OCI-LY7 (cell line): ENCODE results near the gene WDR90. TPM values are rescaled to one million over a fixed set of nuclear protein-coding genes. Genes with fewer than 3 reads are reported as not detected.

Experiments
- BruUV-seq: library from RNA; stranded (reverse); fragments of 400-500 nt; replicated peaks from 2 replicates; lab custom pipeline; 2021; lab: Mats Ljungman, UMichigan
- CTCF ChIA-PET: fragments of 300-600 bp; sonication (Branson Sonifier 250); formaldehyde crosslinking; loops from one replicate; lab custom pipeline; 2022; ENCODE audit warnings: antibody characterized with exemption; ENCODE audit not compliant: unreplicated experiment; lab: Charles Lee
- POLR2A ChIA-PET: fragments of 300-600 bp; sonication (Branson Sonifier 250); formaldehyde crosslinking; loops from one replicate; lab custom pipeline; 2022; ENCODE audit warnings: antibody characterized with exemption; lab: Charles Lee
- DNase-seq: peaks from one replicate; pipeline ENCODE4 v3.0.0-alpha.2; 2015; ENCODE audit warnings: low spot score
- H2AFZ ChIP-seq: fragments of 200-600 bp; sonication (generic), shearing (Covaris generic); 2 replicates; pipeline ENCODE4 v1.6.1; 2014; ENCODE audit warnings: mild to moderate bottlenecking, antibody characterized with exemption, low read length, moderate library complexity
- H3K27ac ChIP-seq: fragments of 200-600 bp; sonication (generic); 2 replicates; pipeline ENCODE4 v1.5.1; 2014; ENCODE audit warnings: mixed run types, low read depth, mild to moderate bottlenecking, moderate library complexity, low read length, inconsistent platforms; ENCODE audit not compliant: poor library complexity, severe bottlenecking
- H3K36me3 ChIP-seq: fragments of 200-600 bp; sonication (generic); 2 replicates; pipeline ENCODE4 v1.6.1; 2014; ENCODE audit warnings: mild to moderate bottlenecking, antibody characterized with exemption, low read length, moderate library complexity, mixed read lengths; ENCODE audit not compliant: insufficient read depth
- H3K4me1 ChIP-seq: fragments of 200-600 bp; sonication (generic); 2 replicates; pipeline ENCODE4 v1.5.1; 2014; ENCODE audit warnings: mild to moderate bottlenecking, low read length; ENCODE audit not compliant: insufficient read depth, poor library complexity, severe bottlenecking
- H3K4me2 ChIP-seq: fragments of 200-600 bp; sonication (generic); 2 replicates; pipeline ENCODE4 v1.6.1; 2014; ENCODE audit warnings: mild to moderate bottlenecking, low read length
- H3K4me3 ChIP-seq: fragments of 200-600 bp; sonication (generic); 2 replicates; pipeline ENCODE4 v1.5.1; 2014; ENCODE audit warnings: mild to moderate bottlenecking, low read depth, low read length; ENCODE audit not compliant: poor library complexity, severe bottlenecking
- H3K79me2 ChIP-seq: fragments of 200-600 bp; sonication (generic); 2 replicates; pipeline ENCODE4 v1.6.1; 2016; ENCODE audit warnings: low read depth, mild to moderate bottlenecking, low read length, moderate library complexity, mixed read lengths; ENCODE audit not compliant: insufficient read depth
- H3K9me2 ChIP-seq: fragments of 200-600 bp; sonication (generic); 2 replicates; pipeline ENCODE4 v1.6.1; 2016; ENCODE audit warnings: mild to moderate bottlenecking, low read length, mixed read lengths; ENCODE audit not compliant: insufficient read depth
- H3K9me3 ChIP-seq: fragments of 200-600 bp; sonication (generic); 2 replicates; pipeline ENCODE4 v1.6.1; 2014; ENCODE audit warnings: mild to moderate bottlenecking, mixed run types, low read length, mixed read lengths
- H4K20me1 ChIP-seq: fragments of 200-600 bp; sonication (generic); 2 replicates; pipeline ENCODE4 v1.6.1; 2014; ENCODE audit warnings: mild to moderate bottlenecking, antibody characterized with exemption, low read length, moderate library complexity, mixed read lengths; ENCODE audit not compliant: insufficient read depth
- CTCF ChIP-seq: fragments of 200-600 bp; sonication (generic); conservative IDR thresholded peaks from 2 replicates; pipeline ENCODE4 v1.5.1; 2014; ENCODE audit warnings: mild to moderate bottlenecking, antibody characterized with exemption, low read length, moderate library complexity, mixed read lengths
- EZH2phosphoT487 ChIP-seq: fragments of 200-600 bp; sonication (generic); IDR thresholded peaks from 2 replicates; pipeline ENCODE4 v1.6.1; 2018; ENCODE audit warnings: low read depth, borderline replicate concordance, mild to moderate bottlenecking, mixed run types, antibody characterized with exemption, low read length, moderate library complexity, mixed read lengths
- intact Hi-C: fragments of 100-400 bp; cut with micrococcal nuclease; formaldehyde crosslinking; loops from one replicate; pipeline ENCODE4 v1.10.0; 2022; ENCODE audit not compliant: unreplicated experiment
- total RNA-seq, 2 experiments: library from RNA; depleted of rRNA in 1 of 2; stranded (reverse); fragments of >200 nt in 1 of 2; shearing (Covaris generic) in 1 of 2; gene quantifications; 2 replicates each; pipeline ENCODE4 v1.2.3, GENCODE V29; 2014 to 2022

WDR90 gene
- total RNA-seq, 2 experiments from 2014 or later = 110 to 153 TPM

- no peak for DNase-seq
- intact Hi-C loops = no loop called here
- Histone ChIP-seq H3K27ac (no peak overlapping the region), H3K9me2 (no peaks in the 10 kb centered on the region), H3K36me3 (peaks cover 31% of the 10 kb centered on the region), H3K4me3 (no peak overlapping the region), H4K20me1 (peaks cover 5% of the 10 kb centered on the region; the same call in 1 of the 2 replicates), H3K4me2 (no peak overlapping the region), H3K4me1 (peaks cover 19% of the 10 kb centered on the region), H3K79me2 (peaks cover 11% of the 10 kb centered on the region; the same call in 1 of the 2 replicates), H2AFZ (no peak overlapping the region), H3K9me3 (no peaks in the 10 kb centered on the region)
- POLR2A ChIA-PET = no interaction called here
- no TSS peak for BruUV-seq
- no peak for TF ChIP-seq EZH2phosphoT487
- no peak for TF ChIP-seq CTCF
- CTCF ChIA-PET = no interaction called here
Observed at GRCh38 chr16:676565-676902, 27.4 kb downstream of the WDR90 start.

GRCh38 chr16:676913-677312 lies 27.7 kb downstream of the WDR90 start:
- H3K4me3 ChIP-seq = no peak overlapping the region
- H3K79me2 ChIP-seq = peaks cover 14% of the 10 kb centered on the region; the same call in 1 of the 2 replicates
- POLR2A ChIA-PET = no interaction called here
- TF ChIP-seq EZH2phosphoT487 (no peak), CTCF (no peak)
- no peak overlapping the region for H3K4me2 ChIP-seq
- CTCF ChIA-PET = no interaction called here
- H2AFZ ChIP-seq = no peak overlapping the region
- BruUV-seq = no TSS peak
- no peak overlapping the region for H3K27ac ChIP-seq
- DNase-seq = no peak
- peaks cover 22% of the 10 kb centered on the region for H3K4me1 ChIP-seq
- H3K9me2 ChIP-seq = no peaks in the 10 kb centered on the region
- H3K9me3 ChIP-seq = no peaks in the 10 kb centered on the region
- peaks cover 32% of the 10 kb centered on the region for H3K36me3 ChIP-seq
- peaks cover 5% of the 10 kb centered on the region; the same call in 1 of the 2 replicates for H4K20me1 ChIP-seq
- intact Hi-C loops = no loop called here

DNA sequence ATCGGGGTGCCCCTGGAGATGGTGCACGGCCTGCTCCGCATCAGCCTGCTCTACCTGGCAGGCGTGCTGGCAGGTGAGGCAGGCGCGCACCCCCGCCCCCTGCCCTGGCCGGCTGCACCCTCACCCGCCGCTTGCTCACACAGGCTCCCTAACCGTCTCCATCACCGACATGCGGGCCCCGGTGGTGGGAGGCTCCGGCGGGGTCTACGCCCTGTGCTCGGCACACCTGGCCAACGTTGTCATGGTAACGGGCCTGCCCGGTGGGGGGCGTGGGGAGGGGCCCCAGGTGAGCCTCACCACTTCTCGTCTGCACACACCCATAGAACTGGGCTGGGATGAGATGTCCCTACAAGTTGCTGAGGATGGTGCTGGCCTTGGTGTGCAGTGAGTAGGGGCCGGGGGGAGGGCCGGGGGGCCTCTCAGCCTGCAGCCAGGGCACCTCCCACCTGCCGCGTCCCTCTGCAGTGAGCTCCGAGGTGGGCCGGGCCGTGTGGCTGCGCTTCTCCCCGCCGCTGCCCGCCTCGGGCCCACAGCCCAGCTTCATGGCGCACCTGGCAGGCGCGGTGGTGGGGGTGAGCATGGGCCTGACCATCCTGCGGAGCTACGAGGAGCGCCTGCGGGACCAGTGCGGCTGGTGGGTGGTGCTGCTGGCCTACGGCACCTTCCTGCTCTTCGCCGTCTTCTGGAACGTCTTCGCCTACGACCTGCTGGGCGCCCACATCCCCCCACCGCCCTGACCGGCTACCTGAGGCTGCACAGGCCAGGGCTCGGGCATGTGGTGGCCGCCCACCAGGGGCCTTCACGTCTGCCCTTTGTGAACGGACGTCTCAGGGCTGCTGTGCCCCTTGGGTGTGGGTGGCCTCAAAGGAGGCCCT lies 28.4 kb downstream of the WDR90 start:
- no peak for DNase-seq
- Histone ChIP-seq H3K4me1 (peaks cover 24% of the 10 kb centered on the region), H3K4me2 (no peak overlapping the region), H4K20me1 (peaks cover 5% of the 10 kb centered on the region; the same call in 1 of the 2 replicates), H3K9me2 (no peaks in the 10 kb centered on the region), H3K27ac (no peak overlapping the region), H3K36me3 (peaks cover 32% of the 10 kb centered on the region), H3K79me2 (peaks cover 17% of the 10 kb centered on the region; the same call in 1 of the 2 replicates), H3K4me3 (no peak overlapping the region), H2AFZ (no peak overlapping the region), H3K9me3 (no peaks in the 10 kb centered on the region)
- no TSS peak for BruUV-seq
- ChIA-PET POLR2A (no interaction called here), CTCF (no interaction called here)
- intact Hi-C loops = no loop called here
- TF ChIP-seq CTCF = no peak
